Naive thymus-derived CD4-positive, alpha-beta T cell (primary cell): Measurements from ENCODE around the gene MCCD1. TPM values are rescaled to one million over a fixed set of nuclear protein-coding genes. Genes with fewer than 3 reads are reported as not detected.

ENCODE experiments used
- ATAC-seq: fragments of 150-1000 bp; cut with Tn5 transposase; 2 replicates; pipeline ENCODE4 v1.10.0; 2021; ENCODE audit warnings: mild to moderate bottlenecking, moderate library complexity
- CTCF ChIA-PET: fragments of 350-600 bp; sonication (Branson Sonifier 250); formaldehyde crosslinking; loops from one replicate; lab custom pipeline; 2021; ENCODE audit warnings: antibody characterized with exemption; lab: Charles Lee
- POLR2A ChIA-PET: fragments of 350-600 bp; sonication (Branson Sonifier 250); formaldehyde crosslinking; loops from one replicate; lab custom pipeline; 2021; ENCODE audit warnings: antibody characterized with exemption, inconsistent platforms; lab: Charles Lee
- DNase-seq, 9 donors: peaks; one replicate each; pipeline versions ENCODE4 v3.0.0 to v3.0.0-alpha.2; 2020 to 2022; ENCODE audit warnings: mixed read lengths in 1 of 9
- H3K27ac ChIP-seq: one replicate; pipeline ENCODE4 v1.7.0; 2013; ENCODE audit warnings: mild to moderate bottlenecking, low read depth, low read length, moderate library complexity
- H3K27me3 ChIP-seq, 2 donors: one replicate each; pipeline ENCODE4 v1.7.0; 2013; ENCODE audit warnings: low read length in 2 of 2, mild to moderate bottlenecking in 2 of 2, moderate library complexity in 2 of 2; ENCODE audit not compliant: control insufficient read depth in 2 of 2, insufficient read depth in 2 of 2
- H3K36me3 ChIP-seq, 3 experiments: 1 replicate in 2 of 3; 2 replicates in 1 of 3; pipeline ENCODE4 v1.7.0; 2013; ENCODE audit warnings: low read length in 3 of 3, mild to moderate bottlenecking in 3 of 3, moderate library complexity in 1 of 3; ENCODE audit not compliant: insufficient read depth in 3 of 3, control insufficient read depth in 2 of 3
- H3K4me1 ChIP-seq, 2 donors: one replicate each; pipeline ENCODE4 v1.7.0; 2013; ENCODE audit warnings: low read length in 2 of 2, mild to moderate bottlenecking in 2 of 2, moderate library complexity in 1 of 2; ENCODE audit not compliant: control insufficient read depth in 2 of 2, insufficient read depth in 2 of 2
- H3K4me3 ChIP-seq: 2 replicates; pipeline ENCODE4 v1.7.0; 2013; ENCODE audit warnings: mild to moderate bottlenecking, low read length
- H3K9me3 ChIP-seq, 3 experiments: 1 replicate in 2 of 3; 2 replicates in 1 of 3; pipeline ENCODE4 v1.7.0; 2013; ENCODE audit warnings: low read length in 3 of 3; ENCODE audit not compliant: control insufficient read depth in 2 of 3
- H3K27ac Mint-ChIP-seq, 9 donors: one replicate each; pipeline ENCODE4 v1.8.0; 2020 to 2022; ENCODE audit warnings: mixed read lengths in 9 of 9, mild to moderate bottlenecking in 8 of 9, moderate library complexity in 5 of 9, inconsistent platforms in 2 of 9
- H3K27me3 Mint-ChIP-seq, 5 donors: one replicate each; pipeline ENCODE4 v1.8.0; 2021 to 2022; ENCODE audit warnings: mixed read lengths in 5 of 5, mild to moderate bottlenecking in 1 of 5
- H3K36me3 Mint-ChIP-seq, 5 donors: one replicate each; pipeline ENCODE4 v1.8.0; 2020 to 2022; ENCODE audit warnings: mixed read lengths in 5 of 5, mild to moderate bottlenecking in 3 of 5, inconsistent platforms in 1 of 5
- H3K4me1 Mint-ChIP-seq, 7 donors: one replicate each; pipeline ENCODE4 v1.8.0; 2020 to 2022; ENCODE audit warnings: mixed read lengths in 7 of 7, mild to moderate bottlenecking in 3 of 7, inconsistent platforms in 1 of 7
- H3K4me3 Mint-ChIP-seq, 10 donors: one replicate each; pipeline ENCODE4 v1.8.0; 2020 to 2022; ENCODE audit warnings: mild to moderate bottlenecking in 10 of 10, mixed read lengths in 10 of 10, moderate library complexity in 6 of 10, inconsistent platforms in 2 of 10
- H3K9me3 Mint-ChIP-seq, 11 donors: one replicate each; pipeline ENCODE4 v1.8.0; 2020 to 2022; ENCODE audit warnings: mixed read lengths in 11 of 11, mild to moderate bottlenecking in 4 of 11, inconsistent platforms in 1 of 11, moderate library complexity in 1 of 11
- intact Hi-C, 2 donors: fragments of 100-400 bp; cut with micrococcal nuclease; formaldehyde crosslinking; loops; one replicate each; pipeline ENCODE4 v1.15.1; 2023
- polyA plus RNA-seq, 2 donors: library from polyadenylated mRNA; unstranded; fragments of 300-500 nt; fragmentation: Illumina TruSeq; gene quantifications; one replicate each; pipeline ENCODE4 v1.2.3, GENCODE V29; 2021
- total RNA-seq, 6 experiments: library from RNA in 5 of 6; stranded (reverse) in 5 of 6; gene quantifications; 1 replicate in 5 of 6; 2 replicates in 1 of 6; pipeline ENCODE4 v1.2.3 and lab custom pipeline; 2021 to 2026

Gene MCCD1
- total and polyA plus RNA-seq, 7 experiments from 2014 or later: not detected

- ChIA-PET CTCF (interaction anchor here (0.7 kb wide), 1 partner anchor 10 kb away, joined by 3 read pairs; no protein-coding TSS in a partner anchor), POLR2A (interaction anchor here (0.6 kb wide), 1 partner anchor 40 kb away, joined by 3 read pairs; no protein-coding TSS in a partner anchor)
- Histone ChIP-seq H3K4me1 (peaks cover 20 to 25% of the 10 kb centered on the region in 2 donors), H3K4me3 (no peak overlapping the region), H3K27me3 (no peaks in the 10 kb centered on the region), H3K9me3 (no peaks in the 10 kb centered on the region), H3K27ac (no peak overlapping the region), H3K36me3 (peaks cover 43 to 93% (median 64%) of the 10 kb centered on the region in 3 experiments)
- DNase-seq: no peak
- H3K27ac Mint-ChIP-seq: peak overlapping the region in 6 of 9 donors; percentile 6 to 57 (median 40)
- H3K27me3 Mint-ChIP-seq: no peaks in the 10 kb centered on the region
- intact Hi-C loops: no loop called here
- H3K4me3 Mint-ChIP-seq: no peak overlapping the region
- ATAC-seq: no peak
- no peaks in the 10 kb centered on the region for H3K9me3 Mint-ChIP-seq
- H3K36me3 Mint-ChIP-seq: peaks cover 27 to 62% (median 43%) of the 10 kb centered on the region in 5 donors
- H3K4me1 Mint-ChIP-seq: peaks cover 43 to 70% (median 57%) of the 10 kb centered on the region in 7 donors
Observed at GRCh38 chr6:31535538-31536324, 7.0 kb downstream of the MCCD1 start.

GRCh38 chr6:31538805-31539400, 10.1 kb downstream of the MCCD1 start:
- Histone ChIP-seq H3K4me3 (peak overlapping the region; percentile 77), H3K27ac (peak overlapping the region; percentile 97), H3K27me3 (no peaks in the 10 kb centered on the region), H3K36me3 (peaks cover 22 to 63% (median 47%) of the 10 kb centered on the region in 3 experiments), H3K9me3 (no peaks in the 10 kb centered on the region), H3K4me1 (peaks cover 29 to 38% of the 10 kb centered on the region in 2 donors)
- Mint-ChIP-seq H3K4me3 (peak overlapping the region; percentile 73 to 99 (median 98)), H3K4me1 (peaks cover 39 to 73% (median 61%) of the 10 kb centered on the region in 7 donors), H3K36me3 (peaks cover 32 to 48% (median 42%) of the 10 kb centered on the region in 5 donors), H3K27ac (peak overlapping the region; percentile 52 to 100 (median 99)), H3K9me3 (peaks cover 0 to 7% (median 0%) of the 10 kb centered on the region in 11 donors), H3K27me3 (no peaks in the 10 kb centered on the region)
- ChIA-PET CTCF (interaction anchor here (0.5 to 1.4 kb wide), 3 partner anchors 41 to 60 kb away, joined by 3 read pairs; no protein-coding TSS in a partner anchor), POLR2A (interaction anchor here (0.6 to 53.8 kb wide), 6 partner anchors 10 to 207 kb away, joined by 4 to 3078 read pairs (median 7); partner anchors contain the start of genes AIF1, LST1, LTA and LTB)
- no peak for DNase-seq
- intact Hi-C loops: no loop called here
- ATAC-seq: no peak

GRCh38 chr6:31540640-31541039, 11.9 kb downstream of the MCCD1 start:
- H3K27me3 Mint-ChIP-seq: no peaks in the 10 kb centered on the region
- Histone ChIP-seq H3K27me3 (no peaks in the 10 kb centered on the region), H3K27ac (peak overlapping the region; percentile 97), H3K36me3 (peaks cover 5 to 45% (median 33%) of the 10 kb centered on the region in 3 experiments), H3K4me3 (peak overlapping the region; percentile 77), H3K9me3 (no peaks in the 10 kb centered on the region), H3K4me1 (peaks cover 29 to 38% of the 10 kb centered on the region in 2 donors)
- intact Hi-C loops: loop anchor here (1.0 to 10.0 kb wide), 9 partner anchors 46 to 655 kb away; partner anchors contain the start of genes BAG6 (in 2 of the 2), ABHD16A (in 1 of the 2), HLA-C (in 1 of the 2) and LY6G6F (in 1 of the 2)
- CTCF ChIA-PET: interaction anchor here (0.6 to 3.3 kb wide), 6 partner anchors 10 to 57 kb away, joined by 3 to 33 read pairs (median 8); no protein-coding TSS in a partner anchor
- DNase-seq (no peak), ATAC-seq (no peak)
- H3K36me3 Mint-ChIP-seq: peaks cover 29 to 40% (median 33%) of the 10 kb centered on the region in 5 donors
- peaks cover 36 to 70% (median 56%) of the 10 kb centered on the region in 7 donors for H3K4me1 Mint-ChIP-seq
- H3K4me3 Mint-ChIP-seq: peak overlapping the region; percentile 84 to 99 (median 98)
- H3K27ac Mint-ChIP-seq: peak overlapping the region; percentile 81 to 100 (median 100)
- H3K9me3 Mint-ChIP-seq: peaks cover 0 to 7% (median 0%) of the 10 kb centered on the region in 11 donors
- POLR2A ChIA-PET: interaction anchor here (0.5 to 53.8 kb wide), 21 partner anchors 8 to 1431 kb away, joined by 3 to 3078 read pairs (median 4); partner anchors contain the start of genes AIF1, BAG6, C6orf47 and CSNK2B

- Mint-ChIP-seq H3K27ac (peak overlapping the region; percentile 90 to 100 (median 100)), H3K4me1 (peaks cover 31 to 66% (median 54%) of the 10 kb centered on the region in 7 donors), H3K4me3 (peak overlapping the region; percentile 84 to 99 (median 98)), H3K9me3 (peaks cover 0 to 7% (median 0%) of the 10 kb centered on the region in 11 donors), H3K36me3 (peaks cover 25 to 35% (median 28%) of the 10 kb centered on the region in 5 donors), H3K27me3 (no peaks in the 10 kb centered on the region)
- H3K27ac ChIP-seq: peak overlapping the region; percentile 97
- DNase-seq (peak; percentile 35 to 85 (median 76)), ATAC-seq (peak; percentile 56)
- peaks cover 29 to 38% of the 10 kb centered on the region in 2 donors for H3K4me1 ChIP-seq
- peaks cover 4 to 40% (median 28%) of the 10 kb centered on the region in 3 experiments for H3K36me3 ChIP-seq
- no peaks in the 10 kb centered on the region for H3K27me3 ChIP-seq
- peak overlapping the region; percentile 77 for H3K4me3 ChIP-seq
- no peaks in the 10 kb centered on the region for H3K9me3 ChIP-seq
- intact Hi-C loops: loop anchor here (1.0 to 10.0 kb wide), 9 partner anchors 47 to 654 kb away; partner anchors contain the start of genes BAG6 (in 2 of the 2), ABHD16A (in 1 of the 2), HLA-C (in 1 of the 2) and LY6G6F (in 1 of the 2)
- ChIA-PET CTCF (interaction anchor here (0.6 to 3.3 kb wide), 13 partner anchors 10 to 1782 kb away, joined by 3 to 33 read pairs (median 4); partner anchors contain the start of genes NCR3 and NEU1), POLR2A (interaction anchor here (0.5 to 53.8 kb wide), 38 partner anchors 9 to 1431 kb away, joined by 3 to 3078 read pairs (median 4); partner anchors contain the start of genes AIF1, BAG6, C6orf47 and CSNK2B)
Observed at GRCh38 chr6:31541059-31541657, 12.4 kb downstream of the MCCD1 start.

- Histone ChIP-seq H3K4me1 (peaks cover 34 to 45% of the 10 kb centered on the region in 2 donors), H3K9me3 (no peaks in the 10 kb centered on the region), H3K36me3 (peaks cover 4 to 33% (median 23%) of the 10 kb centered on the region in 3 experiments), H3K27ac (peak within 1 kb of the TSS; percentile 97), H3K4me3 (peak within 1 kb of the TSS; percentile 77), H3K27me3 (no peaks in the 10 kb centered on the region)
- POLR2A ChIA-PET: interaction anchor here (0.6 to 53.8 kb wide), 37 partner anchors 9 to 1430 kb away, joined by 3 to 3078 read pairs (median 4); partner anchors contain the start of genes AIF1, BAG6, C6orf47 and CSNK2B
- H3K4me1 Mint-ChIP-seq: peaks cover 34 to 65% (median 55%) of the 10 kb centered on the region in 7 donors
- DNase-seq: peak; percentile 80 to 97 (median 94)
- ATAC-seq: peak; percentile 83
- intact Hi-C loops: loop anchor here (1.0 to 10.0 kb wide), 14 partner anchors 45 to 653 kb away; partner anchors contain the start of genes ABHD16A (in 2 of the 2), BAG6 (in 2 of the 2), PRRC2A (in 2 of the 2) and GPSM3 (in 1 of the 2)
- H3K27me3 Mint-ChIP-seq: no peaks in the 10 kb centered on the region
- peak within 1 kb of the TSS; percentile 90 to 100 (median 100) for H3K27ac Mint-ChIP-seq
- peaks cover 22 to 31% (median 25%) of the 10 kb centered on the region in 5 donors for H3K36me3 Mint-ChIP-seq
- H3K4me3 Mint-ChIP-seq: peak within 1 kb of the TSS; percentile 84 to 99 (median 98)
- CTCF ChIA-PET: interaction anchor here (0.8 to 3.3 kb wide), 12 partner anchors 9 to 1781 kb away, joined by 3 to 33 read pairs (median 5); partner anchors contain the start of genes NCR3 and NEU1
- peaks cover 0 to 7% (median 0%) of the 10 kb centered on the region in 11 donors for H3K9me3 Mint-ChIP-seq
Observed at GRCh38 chr6:31541658-31542521, 13.1 kb downstream of the MCCD1 start, which contains the start of gene DDX39B. DDX39B (minus strand) TSS chr6:31542003; CDS start chr6:31540532, 1,471 bp downstream.
